ENCODE data around the gene ACSBG1.
A peak's percentile ranks its signal among the peaks of the same experiment; 100 is the strongest.
"Not testable (repeated sequence)": the region's sequence is repeated elsewhere in the genome, so short reads cannot be mapped to it uniquely, and the experiment has no call there.

Gene ACSBG1

DNA sequence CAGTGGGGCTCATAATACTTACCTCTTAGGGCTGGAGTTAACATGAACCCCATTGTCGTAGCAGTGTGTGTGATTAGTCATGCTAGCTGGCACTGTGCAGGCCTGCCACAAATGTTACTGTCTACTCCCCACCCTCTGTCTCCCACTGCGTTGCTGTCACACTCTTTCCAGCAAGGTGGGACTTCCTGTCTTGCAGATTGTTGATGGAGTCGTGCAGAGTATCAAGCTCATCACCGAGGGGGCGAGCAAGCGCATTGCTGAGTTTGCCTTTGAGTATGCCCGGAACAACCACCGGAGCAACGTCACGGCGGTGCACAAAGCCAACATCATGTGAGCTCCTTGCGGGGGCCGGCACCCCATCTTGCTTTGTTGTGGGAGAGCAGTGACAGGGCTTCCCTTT lies 72.3 kb downstream of the ACSBG1 start:
- DNase-seq, result peak; percentile 35

DNA sequence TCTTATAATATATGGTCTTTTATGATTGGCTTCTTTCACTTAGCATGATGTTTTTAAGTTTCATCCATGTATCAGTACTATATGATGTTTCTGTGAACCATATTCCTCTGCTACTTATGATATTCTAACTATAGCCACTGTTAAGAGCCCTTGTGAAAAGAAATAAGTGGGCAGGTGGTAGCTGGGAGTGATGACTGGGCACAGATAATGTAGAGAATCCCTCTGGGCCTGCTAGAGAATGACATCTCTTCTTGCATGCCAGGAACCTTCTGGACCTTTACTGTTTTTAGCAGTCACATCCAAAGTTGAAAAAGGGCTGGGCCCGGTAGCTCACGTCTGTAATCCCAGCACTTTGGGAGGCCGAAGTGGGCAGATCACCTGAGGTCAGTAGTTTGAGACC lies 75.0 kb downstream of the ACSBG1 start:
- no peak for DNase-seq

DNA sequence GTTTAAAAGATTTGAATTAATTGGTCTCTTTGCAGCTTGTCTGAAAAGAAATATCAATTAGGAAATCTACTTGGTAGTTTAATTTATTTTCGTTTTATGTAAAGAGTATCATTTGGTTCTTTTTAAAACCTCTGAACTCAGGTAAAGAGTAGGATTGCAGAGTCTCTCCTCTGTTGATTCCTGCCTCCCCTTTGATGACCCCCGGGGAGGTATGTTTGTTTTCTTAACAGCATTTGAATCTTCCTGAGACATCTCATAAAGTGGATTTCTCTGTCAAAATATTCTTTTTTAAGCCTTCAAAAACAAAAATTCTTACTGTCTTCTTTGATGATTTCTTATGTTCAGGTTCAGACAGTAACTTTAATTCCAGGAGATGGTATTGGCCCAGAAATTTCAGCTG lies 77.2 kb downstream of the ACSBG1 start:
- DNase-seq, result no peak

DNA sequence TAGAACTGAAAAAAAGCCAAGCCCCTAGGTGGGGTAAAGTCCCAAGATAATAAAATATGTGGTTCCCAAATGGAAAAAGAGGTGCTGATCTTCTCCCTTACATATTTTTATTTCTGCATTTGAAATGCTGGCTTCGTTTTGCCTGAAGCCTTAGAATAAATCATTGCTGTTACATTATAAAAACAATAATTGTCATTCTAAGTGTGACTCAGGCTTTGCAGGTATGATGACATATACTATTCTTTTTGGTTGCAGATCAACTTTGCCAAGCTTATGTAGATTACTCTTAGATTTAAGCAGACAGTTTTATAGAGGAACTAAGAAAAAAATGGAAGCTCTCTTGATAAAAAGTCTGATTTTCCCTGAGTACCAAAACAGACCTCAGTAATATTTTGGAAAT lies 77.7 kb downstream of the ACSBG1 start:
- no peak for DNase-seq

DNA sequence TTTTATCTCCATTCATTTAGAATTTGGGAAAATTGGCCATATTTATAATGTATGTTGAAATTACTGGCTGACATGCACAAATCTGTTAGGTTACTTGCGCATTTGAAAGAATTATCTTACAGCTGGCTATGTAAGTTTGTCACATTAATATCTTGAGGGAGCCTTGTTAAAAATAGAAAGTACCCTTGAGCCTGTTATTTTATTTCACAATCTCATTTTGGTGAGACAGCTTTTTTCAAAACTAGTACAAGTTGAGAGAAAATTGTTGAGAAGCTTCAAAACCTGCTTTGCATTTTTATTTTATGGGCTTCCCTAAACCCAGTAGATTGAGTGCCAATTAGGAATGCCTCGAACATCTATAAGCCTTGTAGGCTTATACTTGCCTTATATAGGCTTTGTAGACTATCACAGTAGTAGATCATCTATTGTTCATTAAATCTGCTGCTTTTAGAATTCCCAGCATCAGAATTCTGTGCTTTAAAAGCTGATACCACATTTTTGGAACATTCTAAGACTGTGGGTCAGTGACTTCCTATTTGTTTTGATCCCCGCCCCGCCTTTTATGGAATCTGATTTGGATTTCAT lies 78.9 kb downstream of the ACSBG1 start:
- no peak for DNase-seq

DNA sequence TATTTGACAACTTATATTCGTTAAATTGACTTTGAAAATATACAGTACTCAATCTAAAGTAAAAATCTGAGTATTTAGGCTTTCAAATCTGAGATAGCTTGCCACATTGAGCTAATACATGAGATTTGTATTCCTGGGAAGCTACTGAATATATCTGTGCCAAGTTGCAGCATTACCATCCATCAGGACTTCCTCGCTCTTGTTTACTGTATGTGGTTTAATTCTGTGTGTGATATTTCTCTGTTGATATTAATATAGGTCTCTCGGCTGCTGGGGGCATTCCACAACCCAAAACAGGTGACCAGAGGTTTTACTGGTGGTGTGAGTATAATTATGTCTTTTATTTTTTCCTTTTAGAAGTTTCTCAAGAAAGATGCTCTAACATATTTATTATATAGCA lies 79.4 kb downstream of the ACSBG1 start:
- no peak for DNase-seq

DNA sequence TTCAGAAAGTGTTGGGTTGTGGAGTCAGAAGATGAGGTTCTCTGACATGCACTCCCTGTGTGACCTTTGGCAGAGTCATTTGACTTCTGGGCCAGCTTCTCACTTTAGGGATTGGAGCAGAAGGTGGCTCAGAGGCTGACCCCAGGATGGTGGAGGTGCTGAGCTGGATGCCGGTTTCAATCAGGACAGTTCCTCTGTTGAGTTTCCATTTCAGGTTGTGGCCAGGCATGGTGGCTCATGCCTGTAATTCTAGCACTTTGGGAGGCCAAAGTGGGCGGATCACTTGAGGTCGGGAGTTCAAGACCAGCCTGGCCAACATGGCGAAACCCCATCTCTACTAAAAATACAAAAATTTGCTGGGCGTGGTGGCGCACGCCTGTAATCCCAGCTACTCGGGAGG lies 83.3 kb downstream of the ACSBG1 start:
- not testable (repeated sequence) for DNase-seq

DNA sequence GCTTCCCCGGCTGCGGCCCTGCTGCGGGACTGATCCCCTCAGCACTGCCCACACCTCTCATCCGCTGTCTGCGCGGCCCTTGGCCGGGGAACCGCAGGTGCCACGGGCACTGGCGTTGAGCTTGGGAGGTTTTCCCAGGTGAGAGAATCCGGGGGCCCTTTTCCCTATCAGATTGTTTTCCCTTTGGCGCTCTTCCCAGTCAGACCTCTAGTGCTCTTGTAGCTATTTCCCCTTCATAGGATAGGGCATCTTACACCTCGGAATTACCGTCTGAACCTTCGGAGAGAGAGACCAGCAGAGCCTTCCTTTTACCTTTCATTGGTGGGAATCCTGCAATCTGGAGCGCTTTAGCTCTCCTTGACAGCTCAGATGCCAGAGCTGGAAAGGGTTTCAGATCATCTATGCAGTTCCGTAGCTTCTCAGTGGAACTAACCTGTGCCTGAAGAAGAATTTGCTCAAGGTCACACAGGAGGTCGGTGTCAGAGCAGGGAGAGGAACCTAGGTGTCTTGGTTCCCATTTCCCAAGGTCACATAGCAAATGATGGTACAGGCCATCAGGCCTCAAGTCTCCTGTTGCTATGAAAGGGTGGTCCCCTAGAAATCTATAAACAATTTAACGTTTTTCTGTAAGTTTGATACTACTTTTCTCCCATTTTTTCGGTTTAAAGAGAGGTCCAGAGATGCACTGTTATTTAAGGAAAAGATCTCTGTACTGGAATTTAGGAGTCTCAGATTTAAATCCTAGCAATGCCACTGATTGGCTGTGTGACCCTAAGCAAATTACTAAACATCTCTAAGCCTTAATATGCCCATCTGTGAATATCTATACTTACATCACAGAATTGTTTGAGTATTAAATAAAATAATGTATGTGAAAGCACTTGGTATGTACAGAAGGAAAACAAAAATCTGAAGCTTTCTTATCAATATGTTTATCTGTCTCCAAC lies 84.3 kb downstream of the ACSBG1 start:
- no peak for DNase-seq

DNA sequence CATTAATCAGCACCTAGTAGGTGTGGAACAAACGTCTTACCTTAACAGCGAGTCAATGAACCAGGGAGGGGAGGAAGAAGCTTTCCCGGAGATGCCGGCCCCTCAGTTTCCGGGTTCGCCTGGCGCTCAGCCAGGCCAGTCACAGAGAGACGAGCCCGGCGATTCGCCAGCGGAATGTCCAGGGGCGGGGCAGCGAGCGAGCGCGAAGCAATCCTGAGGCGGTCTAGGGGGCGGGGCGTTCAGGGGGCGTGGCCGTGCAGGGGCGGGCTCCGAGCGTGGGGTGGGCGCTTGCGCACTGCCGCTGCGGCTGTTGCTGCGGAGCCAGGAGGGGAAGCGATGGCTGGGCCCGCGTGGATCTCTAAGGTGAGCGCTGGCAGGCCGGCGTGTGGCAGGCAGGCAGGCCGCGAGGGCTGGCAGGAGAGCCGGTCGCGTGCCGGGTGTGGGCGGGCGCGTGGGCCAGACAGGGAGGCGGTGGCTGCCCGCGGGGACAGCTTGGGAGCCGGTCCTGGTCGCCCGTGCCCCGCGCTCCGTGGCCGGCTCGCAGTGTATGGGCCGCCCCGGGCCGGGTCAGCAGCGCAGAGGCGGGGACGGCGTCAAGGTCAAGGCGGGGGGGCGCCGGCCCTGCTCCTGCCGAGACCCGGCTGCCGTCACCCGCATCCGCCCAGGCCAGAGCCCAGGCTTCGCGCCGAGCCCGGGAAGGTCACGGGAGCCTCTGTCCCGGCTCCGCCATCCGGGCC lies 85.1 kb downstream of the ACSBG1 start, which contains the start of gene IDH3A:
Gene IDH3A (plus strand): TSS at position 295 of the 737 bp plus-strand sequence. CDS start 42 bp downstream, at position 337.
- DNase-seq, result peak; percentile 99

DNA sequence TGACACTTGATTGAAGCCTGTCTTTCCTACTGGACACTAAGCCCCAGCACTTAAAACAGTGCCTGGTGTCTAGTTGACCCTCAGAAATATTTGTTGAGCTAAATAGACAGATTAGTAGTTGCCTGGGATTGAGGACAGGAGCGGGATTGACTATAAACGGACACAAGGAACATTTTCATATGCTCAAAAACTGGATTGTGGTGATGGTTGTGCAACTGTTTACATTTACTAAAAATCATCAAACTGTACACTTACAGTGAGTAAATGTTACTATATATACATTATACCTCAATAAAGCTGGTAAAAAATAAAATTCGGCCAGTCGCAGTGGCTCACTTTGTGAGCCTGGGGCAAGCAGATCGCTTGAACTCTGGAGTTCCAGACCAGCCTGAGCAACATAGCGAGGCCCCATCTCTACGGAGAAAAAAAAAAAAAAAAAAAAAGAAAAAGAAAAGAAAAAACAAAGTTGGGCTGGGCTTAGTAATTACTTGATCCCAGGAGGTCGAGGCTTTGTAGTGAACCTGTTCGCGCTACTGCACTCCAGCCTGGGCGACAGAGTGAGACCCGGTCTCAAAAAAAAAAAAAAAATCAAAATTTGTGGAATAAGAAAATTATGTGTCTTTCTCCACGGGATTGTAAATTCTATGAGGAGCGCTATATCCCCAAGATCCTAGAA lies 85.8 kb downstream of the ACSBG1 start:
- no peak for DNase-seq

DNA sequence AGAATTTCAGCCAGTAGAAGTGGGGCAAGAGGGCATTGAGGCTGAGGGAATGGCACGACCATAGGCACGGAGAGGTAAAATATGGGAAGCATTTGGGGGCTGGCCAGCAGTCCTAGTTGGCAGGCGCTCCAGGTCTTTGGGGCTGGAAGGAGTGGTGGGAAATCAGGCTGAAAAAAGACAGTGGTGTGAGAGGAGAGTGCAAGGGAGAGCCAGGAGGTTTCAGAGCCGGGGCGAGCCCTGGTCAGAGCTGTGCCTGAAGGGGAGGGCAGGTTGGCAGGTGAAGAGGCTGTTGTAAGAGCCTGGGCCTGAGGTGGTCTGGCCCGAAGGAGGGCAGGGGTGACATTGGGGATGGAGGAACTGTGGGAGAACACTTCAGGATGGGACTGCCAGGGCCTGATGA lies 86.8 kb downstream of the ACSBG1 start:
- DNase-seq, result no peak

DNA sequence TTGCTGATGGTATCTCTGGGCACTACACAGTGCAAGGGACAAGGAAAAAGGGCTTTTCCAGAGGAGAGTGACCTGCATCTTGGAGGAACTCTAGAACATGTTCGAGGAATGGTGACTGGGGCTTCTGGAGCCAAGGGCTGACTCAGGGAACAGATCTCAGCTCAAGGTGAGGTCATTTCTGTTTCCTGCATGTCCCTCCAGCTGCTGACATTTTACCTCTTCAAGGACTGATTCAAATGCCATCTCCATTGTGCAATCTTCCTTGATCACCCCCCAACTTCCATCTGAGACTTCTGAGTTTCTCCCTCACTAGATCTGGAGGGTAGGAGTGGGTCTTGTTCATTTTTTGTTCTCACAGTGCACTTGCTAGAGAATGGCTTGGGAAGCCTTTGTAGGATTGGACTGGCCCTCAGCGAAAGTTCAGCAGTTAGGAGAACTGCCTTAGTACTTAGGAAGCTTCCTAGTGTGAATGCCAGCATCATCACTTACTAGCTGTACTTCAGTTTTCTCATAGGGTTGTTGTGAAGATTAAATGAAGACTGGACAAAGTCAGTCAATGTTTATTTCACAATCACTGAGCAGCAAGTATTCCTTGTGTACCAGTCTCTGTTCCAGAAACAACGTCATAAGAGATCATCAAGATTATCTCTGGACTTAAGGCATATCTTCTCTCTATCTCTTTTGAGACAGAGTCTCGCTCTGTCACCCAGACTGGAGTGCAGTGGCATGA lies 87.8 kb downstream of the ACSBG1 start:
- no peak for DNase-seq

DNA sequence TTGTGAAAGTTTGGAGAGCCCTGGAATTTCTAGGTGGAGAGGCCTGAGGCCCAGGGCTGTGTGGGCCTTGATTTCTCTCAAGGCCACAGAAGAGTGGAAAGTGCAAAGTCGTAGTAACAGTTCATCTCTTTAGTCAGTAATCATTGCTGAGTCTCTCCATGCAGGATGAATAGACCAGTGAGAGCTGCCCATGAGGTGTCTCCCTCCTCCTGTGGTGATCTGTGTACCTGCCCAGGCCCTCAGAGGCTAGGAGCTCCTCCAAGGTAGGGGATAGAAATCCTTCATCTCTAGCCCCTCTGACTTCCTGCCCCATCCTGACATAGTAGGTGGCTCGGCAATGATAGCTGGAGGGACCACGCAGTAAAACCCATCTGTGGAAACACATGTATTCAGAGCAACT lies 92.0 kb downstream of the ACSBG1 start:
- no peak for DNase-seq

DNA sequence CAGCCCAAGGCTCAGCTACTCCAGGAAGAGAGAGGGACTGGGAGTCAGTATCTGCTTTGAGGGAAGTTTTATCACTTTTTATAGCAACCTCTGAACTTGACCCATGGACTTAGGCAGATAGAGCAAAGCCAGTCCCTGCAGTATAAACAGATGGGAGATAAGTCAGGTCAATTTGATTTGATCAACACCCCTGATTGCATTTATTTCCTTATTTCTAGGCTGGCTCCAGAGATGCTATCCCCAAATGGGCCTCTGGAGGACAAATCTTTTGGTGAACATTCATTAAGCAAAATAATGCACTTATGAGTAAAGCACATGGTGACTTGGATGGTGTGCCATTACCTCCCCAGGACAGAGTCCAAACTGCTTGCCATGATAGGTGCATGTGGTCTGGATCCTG lies 94.1 kb downstream of the ACSBG1 start:
- no peak for DNase-seq

DNA sequence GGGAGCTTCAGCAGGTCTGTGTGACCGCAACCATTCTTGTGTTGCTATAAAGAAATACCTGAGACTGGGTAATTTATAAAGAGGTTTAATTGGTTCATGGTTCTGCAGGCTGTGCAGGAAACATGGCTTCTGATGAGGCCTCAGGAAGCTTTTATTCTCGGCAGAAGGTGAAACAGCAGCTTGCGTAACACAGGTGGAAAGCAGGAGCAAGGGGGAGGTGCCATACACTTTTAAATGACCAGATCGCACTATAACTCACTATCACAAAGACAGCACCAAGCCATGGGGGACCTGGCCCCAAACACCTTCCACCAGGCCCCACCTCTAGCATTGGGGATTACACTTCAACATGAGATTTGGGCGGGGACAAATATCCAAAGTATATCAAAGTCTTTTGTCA lies 94.8 kb downstream of the ACSBG1 start:
- no peak for DNase-seq

DNA sequence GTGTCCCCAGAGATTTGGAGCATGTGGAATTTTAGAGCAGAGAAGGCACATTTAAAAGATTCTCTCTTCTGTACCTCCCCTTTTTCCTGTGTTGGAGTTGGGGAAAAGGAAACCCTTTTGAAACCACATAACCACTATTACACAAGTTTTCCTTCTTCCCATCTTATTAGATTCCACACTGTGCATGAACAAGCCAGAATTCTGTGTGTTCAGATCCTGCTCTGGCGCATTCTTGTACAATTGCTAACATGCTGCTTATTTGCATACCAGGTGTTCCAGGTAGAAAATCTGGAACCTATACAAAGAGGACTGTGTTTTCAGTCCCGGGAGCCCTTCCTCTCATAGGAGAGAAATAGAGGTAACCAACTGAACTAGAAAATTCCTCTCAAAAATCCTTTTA lies 100.6 kb downstream of the ACSBG1 start:
- no peak for DNase-seq

DNA sequence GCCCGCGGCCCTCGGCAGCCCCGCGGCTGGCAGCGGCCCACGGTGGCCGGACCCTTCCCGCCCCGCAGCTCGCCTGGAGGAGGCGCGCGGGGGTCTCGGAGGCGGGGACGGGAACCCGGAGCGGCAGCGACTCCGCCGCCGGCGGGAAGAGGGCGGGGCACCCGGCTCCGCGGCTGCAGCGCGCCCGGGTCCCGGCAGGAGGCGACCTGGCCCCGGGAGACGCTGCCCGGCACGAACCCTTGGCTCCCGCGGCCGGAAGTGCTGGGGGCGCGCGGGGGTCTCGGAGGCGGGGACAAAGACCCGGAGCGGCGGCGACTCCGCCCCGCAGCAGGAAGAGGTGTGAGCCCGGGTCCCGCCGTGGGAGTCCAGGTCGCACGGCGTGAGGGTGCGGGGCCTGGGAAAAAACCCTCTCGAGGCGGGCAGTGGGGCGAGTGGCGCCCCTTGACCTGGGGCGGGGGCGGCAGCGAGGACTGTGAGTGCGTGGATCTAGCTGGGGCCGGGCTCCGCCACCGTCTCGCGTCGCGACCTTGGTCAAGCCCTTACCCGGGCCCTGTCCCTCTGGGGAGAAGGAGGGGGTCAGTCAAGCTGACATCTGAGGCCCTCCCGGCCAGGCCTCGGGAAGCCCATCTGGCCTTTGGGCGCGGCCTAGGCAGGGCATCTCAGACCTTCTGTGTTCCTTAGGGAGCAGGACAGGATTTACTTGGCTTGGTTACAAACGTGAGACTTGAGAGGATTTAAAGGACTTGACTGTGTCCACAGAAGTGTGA lies 102.9 kb downstream of the ACSBG1 start, which contains the start of gene CIB2:
Gene CIB2 (minus strand): TSS at position 151 of the 767 bp plus-strand sequence. CDS start 230 bp downstream, outside the sequence.
- peak; percentile 82 for DNase-seq

DNA sequence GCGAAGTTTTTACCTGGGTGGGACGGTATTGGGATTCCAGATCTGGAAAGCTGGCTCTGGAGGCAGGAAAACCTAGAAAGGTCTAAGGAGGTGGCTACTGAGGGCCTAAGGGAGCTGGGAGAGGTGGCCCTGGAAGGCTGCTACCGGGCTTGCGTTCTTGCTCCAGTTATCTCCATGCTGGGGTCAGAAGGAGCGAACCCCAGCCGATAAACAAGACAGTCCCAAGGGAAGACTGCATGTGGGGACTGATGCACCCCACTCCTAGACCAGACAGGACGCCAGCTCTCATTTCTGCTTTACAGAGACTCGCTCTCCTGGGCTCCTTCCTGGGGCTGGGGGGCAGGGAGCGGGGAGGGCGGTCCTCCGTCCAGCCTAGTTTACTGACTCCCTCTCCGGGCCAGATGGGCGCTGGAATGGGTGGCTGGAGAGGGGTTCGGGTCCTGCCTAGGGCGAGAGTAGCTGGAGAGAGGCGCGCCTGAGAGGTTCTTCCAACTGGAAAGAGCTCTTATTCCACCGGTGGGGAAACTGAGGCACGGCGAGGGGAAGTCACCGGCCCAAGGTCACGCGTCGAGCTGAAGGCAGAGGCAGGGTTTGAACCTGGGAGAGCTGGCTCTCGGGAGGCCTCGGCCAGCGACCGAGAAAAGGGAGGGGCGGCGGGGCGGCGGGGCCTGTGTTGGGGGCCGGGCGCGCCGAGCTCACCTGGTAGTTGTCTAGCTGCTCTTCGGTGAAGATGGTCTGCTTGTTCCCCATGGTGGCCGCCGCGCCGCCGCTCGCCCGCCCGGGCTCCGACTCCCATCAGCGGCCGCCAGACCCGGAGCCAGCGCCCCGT lies 103.7 kb downstream of the ACSBG1 start:
- DNase-seq, result no peak

DNA sequence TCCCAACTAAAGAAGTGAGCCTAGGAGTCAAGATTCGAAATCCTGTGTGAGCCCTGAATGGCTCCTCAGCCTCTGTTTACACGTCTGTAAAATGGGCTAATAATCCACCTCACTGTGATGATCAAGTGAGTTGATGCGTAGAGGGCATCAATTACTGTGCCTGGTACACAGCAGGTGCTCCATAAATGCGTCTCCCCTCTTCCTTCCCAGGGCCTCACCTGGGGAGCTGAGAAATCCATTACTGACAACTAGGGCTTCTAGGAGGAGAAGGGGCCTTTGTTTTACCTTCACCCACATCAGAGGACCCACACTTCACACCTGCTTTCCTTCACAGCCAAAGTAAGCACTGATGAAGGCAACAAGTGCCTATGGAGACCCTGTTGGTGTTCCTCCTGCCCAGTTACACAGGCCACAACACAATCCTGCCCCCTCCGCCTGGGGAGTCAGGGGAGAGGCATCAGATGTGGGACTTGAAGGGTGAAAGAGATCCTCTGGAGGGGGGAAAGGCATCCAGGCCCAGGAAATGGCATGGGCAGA lies 104.5 kb downstream of the ACSBG1 start:
- no peak for DNase-seq

DNA sequence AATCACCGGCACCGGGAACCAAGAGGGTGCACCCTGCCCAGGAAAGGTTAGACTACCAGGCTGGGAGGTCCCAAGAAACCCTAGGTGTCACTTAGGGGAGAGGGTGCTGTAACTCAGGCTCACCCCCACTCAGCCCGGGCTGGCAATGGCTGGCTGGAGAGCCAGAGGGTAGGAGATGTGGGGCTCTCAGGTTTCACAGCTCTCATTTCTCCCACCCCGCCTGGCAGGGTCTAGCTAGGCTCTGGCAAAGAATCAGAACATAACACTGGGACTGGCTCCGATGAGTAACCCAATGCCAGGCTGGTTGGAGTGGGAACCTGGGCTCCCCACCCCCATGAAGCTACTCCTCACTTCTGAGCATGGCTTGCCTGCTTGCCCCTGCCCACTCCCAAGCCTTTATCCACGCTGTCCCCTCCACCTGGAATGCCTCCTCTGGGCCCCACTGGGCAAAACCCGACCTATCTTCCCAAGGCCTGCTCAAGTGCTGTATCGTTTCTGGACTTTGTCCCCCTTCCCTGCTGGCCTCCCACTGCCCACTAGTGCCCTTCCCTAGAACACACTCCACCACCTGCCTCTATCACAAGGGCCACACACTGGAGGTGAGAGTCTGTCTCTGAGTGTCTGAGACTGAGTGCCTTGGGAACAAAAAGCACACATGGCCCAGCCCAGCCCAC lies 105.2 kb downstream of the ACSBG1 start:
- no peak for DNase-seq
